GM18502 (cell line): ENCODE data around the gene ANXA1.
"Not testable (repeated sequence)": the region's sequence is repeated elsewhere in the genome, so short reads cannot be mapped to it uniquely, and the experiment has no call there.

Experiments used
- ATAC-seq: cut with Tn5 transposase; IDR thresholded peaks from one replicate; pipeline ENCODE4 v1.9.1; 2021; ENCODE audit warnings: mild to moderate bottlenecking; ENCODE audit not compliant: unreplicated experiment, poor library complexity

The ANXA1 gene

DNA sequence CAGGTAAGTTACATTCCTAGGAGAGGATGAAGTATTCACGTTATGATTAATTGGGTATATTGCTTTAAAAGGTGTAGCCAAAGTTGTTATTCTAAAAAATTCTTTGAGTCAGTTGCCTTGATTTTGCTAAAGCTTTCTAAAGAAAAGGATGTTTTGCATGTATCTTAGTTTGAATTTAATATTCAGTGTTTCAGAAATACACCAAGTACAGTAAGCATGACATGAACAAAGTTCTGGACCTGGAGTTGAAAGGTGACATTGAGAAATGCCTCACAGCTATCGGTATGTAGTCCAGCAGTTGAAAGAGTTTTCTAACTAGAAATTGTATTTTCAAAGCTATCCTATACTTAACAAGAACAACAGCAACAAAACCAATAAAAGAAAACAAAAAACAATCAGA, 14.2 kb downstream of the ANXA1 start:
- ATAC-seq = no peak

DNA sequence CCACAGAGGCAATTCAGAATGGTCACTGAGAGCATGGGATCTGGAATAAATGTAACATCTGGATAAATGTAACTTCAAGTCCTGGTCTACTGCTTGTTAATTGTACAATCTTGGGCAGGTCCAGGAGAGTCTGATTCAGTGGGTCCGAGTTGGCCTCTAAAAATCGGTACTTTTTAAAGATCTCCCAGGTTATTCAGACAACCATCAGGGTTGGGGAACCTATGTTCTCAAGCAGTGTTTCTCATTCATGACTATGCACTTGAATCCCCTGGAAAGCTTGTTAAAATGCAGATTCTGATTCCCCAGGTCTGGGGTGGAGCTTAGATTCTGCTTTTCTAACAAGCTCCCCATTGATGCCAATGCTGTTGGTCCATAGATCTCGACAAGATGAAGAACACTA, 14.8 kb downstream of the ANXA1 start:
- ATAC-seq = no peak

DNA sequence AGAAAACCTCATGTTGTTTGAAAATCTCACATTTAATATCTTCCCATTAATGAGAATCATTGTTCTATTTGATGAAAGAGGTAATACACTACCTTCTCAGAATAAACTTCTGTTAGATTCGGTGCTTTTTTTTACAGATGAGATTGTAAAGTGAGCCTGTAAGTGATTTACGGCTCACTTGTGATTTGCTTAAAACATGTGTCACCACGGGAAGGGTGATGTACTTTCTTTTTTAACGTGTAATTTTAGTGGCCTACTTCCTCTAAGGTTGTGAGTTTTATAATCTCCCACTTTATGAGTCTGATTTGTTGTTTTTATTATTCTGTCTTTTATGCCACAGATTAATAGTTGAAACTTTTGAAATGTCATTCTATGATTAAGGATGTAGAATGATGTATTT, 15.9 kb downstream of the ANXA1 start:
- ATAC-seq = no peak

DNA sequence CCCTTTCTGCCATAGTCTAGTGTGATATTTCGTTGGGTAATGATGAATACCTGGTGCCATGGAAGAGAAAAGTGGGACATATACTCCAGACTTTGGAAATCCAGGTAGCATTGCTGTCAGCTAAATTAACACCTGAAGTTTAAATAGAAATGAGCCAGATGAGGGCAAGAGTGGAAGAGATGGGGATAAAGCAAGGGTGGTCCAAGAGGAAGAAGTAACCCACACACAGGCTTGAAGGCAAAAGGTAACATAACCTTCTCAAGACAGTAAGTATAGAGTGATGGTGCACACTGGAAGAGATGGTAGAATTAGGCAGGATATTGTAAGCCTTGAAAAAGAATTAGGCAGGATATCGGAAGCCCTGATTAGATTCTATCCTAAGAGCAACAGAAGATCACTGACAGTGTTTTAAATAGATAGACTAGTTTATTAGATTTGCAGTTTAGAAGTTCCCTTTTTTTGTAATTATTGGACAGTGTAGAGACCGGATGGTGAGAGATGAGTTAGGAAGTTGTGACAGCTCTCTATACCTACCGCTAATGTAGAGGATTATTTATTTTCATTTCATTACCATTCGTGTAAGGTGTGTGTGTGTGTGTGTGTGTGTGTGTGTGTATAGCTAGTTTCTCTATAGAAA, 16.8 kb downstream of the ANXA1 start:
- no peak for ATAC-seq

DNA sequence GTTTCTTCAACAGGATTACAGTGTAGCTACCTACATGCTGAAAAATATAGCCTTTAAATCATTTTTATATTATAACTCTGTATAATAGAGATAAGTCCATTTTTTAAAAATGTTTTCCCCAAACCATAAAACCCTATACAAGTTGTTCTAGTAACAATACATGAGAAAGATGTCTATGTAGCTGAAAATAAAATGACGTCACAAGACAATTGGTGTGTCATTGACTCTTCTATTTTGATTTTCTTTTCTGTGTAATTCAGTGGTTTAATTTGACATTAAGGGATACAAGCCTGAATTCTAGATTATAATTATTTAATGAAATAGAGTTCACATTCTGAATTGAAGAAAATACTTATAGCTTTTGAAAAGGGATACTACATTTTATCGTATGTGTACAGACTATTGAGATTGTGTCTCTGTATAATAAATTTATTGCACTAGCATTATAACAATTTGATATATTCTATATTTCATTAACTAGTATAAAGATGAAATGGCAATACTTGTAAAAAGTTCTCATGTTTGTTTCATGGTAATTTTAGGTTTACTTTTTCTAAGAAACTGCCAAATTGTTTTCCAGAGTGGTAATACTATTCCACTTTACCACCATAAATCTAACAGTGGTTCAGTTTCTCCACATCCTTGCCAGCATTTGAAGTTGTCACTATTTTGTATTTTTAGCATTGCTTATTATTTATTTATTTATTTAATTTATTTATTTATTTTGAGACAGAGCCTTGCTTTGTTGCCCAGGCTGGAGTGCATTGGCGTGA, 18.7 kb downstream of the ANXA1 start:
- ATAC-seq = no peak

DNA sequence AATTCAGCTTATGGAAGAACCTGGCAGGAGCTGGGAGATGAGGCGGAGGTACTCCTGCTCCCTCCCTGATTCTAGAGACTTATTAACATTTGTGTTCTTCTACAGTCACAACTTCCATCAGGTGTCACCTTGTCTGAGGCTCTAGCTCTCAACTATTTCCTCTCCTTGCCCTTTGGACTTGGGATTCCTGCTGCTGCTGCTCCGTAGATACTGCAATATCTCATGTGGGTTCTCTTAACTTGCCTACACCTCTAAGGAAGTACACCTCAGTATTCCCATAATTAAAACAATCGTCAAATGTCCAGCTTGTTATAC, 21.2 kb downstream of the ANXA1 start:
- no peak for ATAC-seq

DNA sequence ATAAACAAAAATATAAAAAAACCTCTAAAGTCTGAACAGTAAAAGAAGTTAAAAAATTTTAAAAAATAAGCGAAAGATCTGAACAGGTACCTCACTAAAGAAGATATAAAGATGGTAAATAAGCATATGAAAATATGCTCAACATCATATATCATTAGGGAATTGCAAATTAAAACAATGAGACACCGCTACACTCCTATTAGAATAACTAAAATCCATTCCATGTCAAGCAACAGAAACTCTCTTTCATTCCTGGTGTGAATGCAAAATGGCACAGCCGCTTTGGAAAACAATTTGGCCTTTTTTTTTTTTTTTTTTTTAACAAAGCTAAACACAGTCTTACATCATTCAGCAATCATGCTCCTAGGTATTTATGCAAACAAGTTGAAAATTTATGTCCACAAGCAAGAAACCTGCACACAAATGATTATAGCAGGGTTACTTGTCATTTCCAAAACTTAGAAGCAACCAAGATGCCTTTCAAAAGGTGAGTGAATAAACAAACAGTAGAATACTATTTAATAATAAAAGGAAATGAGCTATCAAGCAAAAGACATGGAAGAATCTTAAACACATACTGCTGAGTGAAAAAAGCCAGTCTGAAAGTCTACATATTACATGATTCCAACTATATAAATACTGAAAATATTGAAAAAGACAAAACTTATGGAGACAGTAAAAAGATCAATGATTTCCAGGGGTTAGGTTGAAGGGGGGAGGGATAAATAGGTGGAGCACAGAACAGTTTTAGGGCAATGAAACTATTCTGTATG, 22.1 kb downstream of the ANXA1 start:
- ATAC-seq = no peak

DNA sequence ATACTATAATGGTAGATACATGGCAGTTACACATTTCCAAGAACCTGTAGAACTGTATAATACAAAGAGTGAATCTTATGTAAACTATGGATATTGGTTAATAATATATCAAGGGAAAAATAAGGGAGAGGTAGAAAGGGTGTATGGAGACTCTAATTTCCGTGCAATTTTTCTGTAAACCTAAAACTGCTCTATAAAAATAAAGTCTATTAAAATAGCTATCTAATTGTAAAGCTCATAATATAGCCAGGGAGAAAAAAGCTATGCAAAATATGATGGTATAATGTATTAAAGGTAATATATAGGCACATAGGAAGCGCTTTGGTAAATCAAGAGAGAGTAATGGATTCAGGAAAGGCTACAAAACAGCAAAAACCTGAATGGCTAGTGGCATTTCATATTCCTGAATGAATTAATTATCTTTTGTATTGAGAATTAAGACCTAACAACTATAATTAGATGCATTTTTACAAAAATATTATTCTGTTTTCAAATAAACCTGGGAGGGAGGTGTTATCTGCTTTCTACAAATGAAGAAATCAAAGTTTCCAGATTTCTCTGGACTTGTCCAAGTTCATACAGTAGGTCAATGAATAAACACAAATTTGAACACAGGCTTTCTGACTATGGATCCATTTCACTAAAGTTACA, 22.8 kb downstream of the ANXA1 start:
- ATAC-seq = no peak

DNA sequence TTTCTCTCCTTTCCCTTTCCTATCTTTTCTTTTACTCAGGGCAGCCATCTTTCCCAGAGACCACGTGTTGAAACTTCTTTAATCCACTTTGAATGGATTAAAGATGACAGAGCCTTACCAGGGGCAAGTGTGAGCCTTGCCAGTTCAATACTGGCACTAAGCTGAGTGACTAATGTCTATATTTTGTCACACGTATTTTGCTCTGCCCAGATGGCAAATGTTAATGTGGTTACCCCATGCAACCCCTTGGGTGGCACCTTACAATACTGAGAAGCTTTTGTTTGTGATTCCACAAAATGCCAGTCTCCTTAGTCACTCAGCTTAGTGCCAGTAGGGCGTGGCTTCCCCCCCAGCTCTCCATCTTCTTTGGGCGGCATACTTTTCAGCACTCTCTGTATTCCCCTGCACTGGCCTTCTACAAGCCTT, 24.8 kb downstream of the ANXA1 start:
- ATAC-seq = no peak

DNA sequence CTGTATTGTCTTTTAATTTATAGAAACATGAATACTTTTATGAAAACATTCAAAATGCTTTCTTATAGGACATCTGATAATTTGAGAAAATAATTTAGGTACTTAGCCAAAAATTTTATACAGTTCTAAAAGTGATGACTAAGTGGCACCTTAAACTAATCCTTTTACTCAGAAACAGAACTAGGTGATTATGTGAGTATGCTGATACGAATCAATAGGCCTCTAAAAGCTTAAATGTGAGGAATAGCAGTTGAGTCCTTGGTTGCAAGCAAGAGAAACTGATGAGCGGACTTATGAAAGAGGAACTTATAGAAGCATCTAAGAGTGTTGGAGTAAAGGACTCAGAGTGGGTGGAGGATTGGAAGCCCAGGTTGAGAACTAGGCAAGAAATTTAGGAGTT, 26.4 kb downstream of the ANXA1 start:
- ATAC-seq = no peak

DNA sequence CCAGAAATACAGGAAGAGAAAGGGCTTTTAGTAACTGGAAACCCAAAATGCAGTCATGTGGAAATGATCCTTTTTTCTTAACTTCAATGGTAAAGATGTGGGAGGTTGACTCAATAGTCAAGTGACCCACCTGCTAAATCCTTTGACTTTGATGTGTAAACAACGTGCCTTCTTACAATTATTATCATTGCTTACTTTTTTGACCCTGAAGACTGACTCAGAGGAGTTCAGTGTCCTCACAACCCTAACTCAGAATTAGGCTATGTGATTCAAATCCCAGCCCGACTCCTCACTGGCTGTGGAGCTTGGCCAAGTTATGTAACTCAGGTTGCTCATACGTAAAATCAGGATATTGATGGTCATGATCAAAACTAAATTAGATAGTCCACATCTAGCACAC, 27.9 kb downstream of the ANXA1 start:
- no peak for ATAC-seq

DNA sequence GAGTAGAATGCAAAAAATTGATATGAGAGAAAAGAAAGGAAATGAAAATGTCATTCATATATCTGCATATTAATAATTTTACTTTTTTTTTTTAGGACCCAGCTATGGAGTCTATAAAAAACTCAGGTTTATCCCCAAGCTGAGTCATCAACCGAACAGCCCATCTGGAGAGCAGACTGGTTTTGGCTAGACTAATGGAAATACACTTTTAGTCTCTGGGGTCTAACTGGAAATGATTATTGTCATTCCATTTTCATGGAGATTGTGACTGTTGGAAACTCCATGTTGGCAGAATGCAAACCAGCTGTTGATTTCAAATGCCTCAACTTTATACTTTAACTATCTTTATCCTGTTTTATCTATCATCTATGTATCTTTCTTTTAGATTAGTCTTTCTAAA, 28.7 kb downstream of the ANXA1 start:
- no peak for ATAC-seq

DNA sequence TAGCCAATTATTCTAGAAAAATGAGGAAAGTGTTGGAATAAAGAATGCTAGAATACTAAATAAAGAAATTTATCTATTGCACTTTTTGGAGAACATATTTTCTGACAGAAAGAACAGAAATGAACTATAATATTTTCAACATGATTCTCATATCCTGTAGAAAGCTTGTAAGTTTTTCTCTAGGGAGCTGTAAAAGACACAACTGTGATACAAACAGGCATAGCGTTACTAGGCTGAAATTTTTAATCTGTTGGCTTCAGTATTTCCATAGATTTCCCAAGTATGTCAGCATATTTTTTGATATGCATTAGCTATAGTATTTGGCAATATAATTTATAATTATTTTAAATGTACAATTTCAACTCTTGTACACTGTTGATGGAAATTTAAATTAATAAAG, 31.3 kb downstream of the ANXA1 start:
- no peak for ATAC-seq

DNA sequence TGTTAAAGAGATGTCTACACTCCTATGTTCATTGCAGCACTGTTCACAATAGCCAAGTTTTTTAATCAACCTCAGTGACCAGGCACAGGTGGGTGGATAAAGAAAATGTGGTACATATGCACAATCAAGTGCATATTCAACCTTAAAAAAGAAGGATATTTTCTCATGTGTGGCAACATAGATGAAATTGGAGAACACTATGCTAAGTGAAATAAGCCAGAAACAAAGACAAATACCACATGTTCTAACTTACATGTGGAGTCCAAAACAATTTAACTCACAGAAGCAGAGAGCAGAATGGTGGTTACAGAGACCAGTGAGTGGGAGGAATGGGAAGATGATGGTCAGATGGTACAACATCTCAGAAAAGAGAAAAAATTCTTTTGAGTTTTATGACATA, 31.8 kb downstream of the ANXA1 start:
- no peak for ATAC-seq

DNA sequence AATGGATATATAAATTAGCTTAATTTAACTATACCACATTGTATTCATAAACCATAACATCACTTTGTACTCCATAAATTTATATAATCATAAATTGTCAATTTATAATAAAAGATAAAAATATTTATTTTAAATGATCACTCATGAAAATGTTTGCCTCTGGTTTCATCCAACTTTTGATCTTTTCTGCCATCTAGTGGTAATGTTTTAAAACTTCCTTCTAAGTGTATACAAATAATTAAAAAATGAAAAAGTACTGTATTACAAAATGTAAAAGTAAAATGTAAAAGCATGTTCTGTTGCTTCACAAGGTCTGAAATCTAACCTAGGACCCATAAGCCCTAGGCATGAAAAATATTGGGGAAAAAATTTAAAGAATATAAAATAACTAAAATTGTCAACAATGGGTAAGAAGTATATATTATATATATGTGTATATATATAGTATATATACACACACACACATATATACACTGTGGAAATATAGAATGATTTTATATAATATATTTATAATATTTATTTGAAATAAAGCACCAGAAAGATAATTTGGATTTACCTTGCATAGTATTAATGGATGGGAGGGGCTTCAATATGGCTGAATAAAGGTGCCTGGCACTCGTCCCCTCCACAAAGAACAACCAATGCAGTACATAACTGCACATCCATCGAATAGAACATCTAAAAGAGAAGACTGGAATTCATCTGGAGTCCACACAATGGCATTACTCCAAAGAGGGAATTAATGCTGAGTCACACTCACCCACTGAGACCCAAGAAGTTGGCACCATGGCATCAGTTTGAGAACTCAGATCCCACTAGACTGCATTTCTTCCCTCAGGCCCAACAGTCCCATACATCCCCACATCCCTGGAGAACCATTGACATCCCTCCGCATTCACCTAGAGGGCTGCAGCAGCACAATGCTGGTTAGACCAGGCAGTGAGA, 32.5 kb downstream of the ANXA1 start:
- peak; percentile 51 for ATAC-seq

DNA sequence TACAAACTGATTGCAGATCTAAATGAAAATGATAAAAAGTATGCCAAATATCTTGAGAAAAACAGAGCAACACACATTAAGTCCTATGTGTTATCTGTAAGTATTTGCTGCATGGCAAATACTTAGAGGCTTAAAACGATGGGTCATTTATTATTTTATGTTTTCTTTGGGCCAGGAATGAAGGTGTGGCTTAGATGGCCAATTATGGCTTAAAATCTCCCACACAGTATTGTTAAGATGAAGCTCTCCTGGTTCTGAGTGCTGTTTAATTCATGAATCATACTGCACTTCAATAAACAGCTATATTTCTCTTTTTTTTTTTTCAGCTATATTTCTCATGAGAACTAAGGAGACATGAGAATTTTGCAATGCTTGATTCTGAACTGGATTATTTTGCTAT, 39.4 kb downstream of the ANXA1 start:
- ATAC-seq = not testable (repeated sequence)

DNA sequence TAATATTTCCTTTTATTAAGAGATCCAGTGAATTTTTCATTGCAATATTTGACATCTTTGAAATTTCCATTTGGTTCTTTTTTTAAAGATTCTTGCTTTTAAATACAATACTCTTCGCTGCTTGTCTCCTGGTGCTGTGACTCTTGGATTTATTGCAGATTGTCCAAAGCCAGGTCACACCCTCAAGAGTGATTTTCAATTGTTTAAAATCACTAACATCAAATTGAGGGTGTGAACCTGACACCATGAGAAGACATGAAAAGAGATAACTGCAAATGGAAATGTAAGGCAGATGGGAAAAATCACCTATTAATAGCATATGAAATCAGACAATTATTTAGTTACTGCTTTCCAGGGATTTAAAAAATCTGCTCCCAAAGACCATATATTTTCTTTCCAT, 42.6 kb downstream of the ANXA1 start:
- no peak for ATAC-seq

DNA sequence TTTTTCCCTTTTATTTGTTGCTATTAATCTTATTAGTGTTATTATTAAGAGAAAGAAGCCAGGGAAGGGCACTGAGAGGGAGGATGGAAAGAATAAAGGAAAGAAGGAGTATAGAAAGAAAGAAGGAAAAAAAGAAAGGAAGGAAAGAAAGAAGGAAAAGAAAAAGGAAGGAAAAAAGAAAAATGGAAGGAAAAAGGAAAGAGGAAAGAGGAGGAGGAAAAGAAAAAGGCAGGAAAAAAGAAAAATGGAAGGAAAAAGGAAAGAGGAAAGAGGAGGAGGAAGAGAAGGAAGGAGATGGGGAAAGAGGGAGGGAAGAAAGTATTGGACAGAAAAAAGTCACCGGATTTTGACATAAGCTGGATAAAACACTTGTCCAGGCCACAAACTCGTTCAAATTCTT, 47.8 kb downstream of the ANXA1 start:
- no peak for ATAC-seq

DNA sequence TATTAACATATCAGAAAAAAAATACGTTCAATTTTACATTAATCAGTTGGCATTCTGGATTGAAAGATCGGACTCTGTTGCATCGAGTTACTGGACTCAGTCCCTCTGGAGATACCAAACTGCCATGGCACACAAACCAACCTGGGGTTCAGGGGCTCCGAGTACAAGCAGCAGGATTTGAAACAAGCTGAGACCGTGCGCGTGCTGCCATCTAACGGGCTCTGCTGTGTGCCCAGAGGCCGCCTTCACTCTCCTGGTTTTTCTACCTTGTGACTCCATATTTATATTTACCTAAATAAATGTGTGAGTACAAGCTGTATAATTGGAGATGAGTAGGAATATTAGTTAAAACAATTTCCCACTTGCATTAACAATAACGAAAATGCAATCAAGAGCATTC, 48.2 kb downstream of the ANXA1 start:
- ATAC-seq = no peak
